Kidney (tissue), 14 donors: ENCODE data around the gene SPATA25. TPM values are rescaled to one million over a fixed set of nuclear protein-coding genes. Genes with fewer than 3 reads are reported as not detected.
A peak's percentile ranks its signal among the peaks of the same experiment; 100 is the strongest.

Experiments
- DNase-seq, 5 donors: peaks; one replicate each; pipeline ENCODE4 v3.0.0-alpha.2; 2013 to 2020
- FAIRE-seq: peaks from 2 replicates; lab custom pipeline; 2012; peaks lifted over from hg19 to GRCh38; lab: Jason Lieb, UNC
- H3K27ac ChIP-seq, 2 donors: one replicate each; pipeline ENCODE4 v1.7.0; 2013; ENCODE audit warnings: low read depth in 2 of 2, low read length in 2 of 2, inconsistent platforms in 1 of 2
- H3K27me3 ChIP-seq: one replicate; pipeline ENCODE4 v1.7.1; 2013; ENCODE audit warnings: low read length, inconsistent platforms; ENCODE audit not compliant: control insufficient read depth, insufficient read depth
- H3K36me3 ChIP-seq, 3 donors: one replicate each; pipeline versions ENCODE4 v1.7.0 to v1.7.1; 2013; ENCODE audit warnings: low read length in 3 of 3, control low read depth in 1 of 3, inconsistent platforms in 1 of 3; ENCODE audit not compliant: insufficient read depth in 3 of 3, control insufficient read depth in 2 of 3
- H3K4me1 ChIP-seq, 3 donors: one replicate each; pipeline versions ENCODE4 v1.7.0 to v1.7.1; 2013; ENCODE audit warnings: low read length in 3 of 3, inconsistent platforms in 1 of 3, low read depth in 1 of 3; ENCODE audit not compliant: control insufficient read depth in 2 of 3, insufficient read depth in 2 of 3
- H3K4me3 ChIP-seq, 3 donors: one replicate each; pipeline versions ENCODE4 v1.7.0 to v1.8.1; 2013; ENCODE audit warnings: low read length in 3 of 3, control low read depth in 1 of 3, inconsistent platforms in 1 of 3
- H3K9ac ChIP-seq, 3 donors: one replicate each; pipeline versions ENCODE4 v1.7.0 to v1.7.1; 2013; ENCODE audit warnings: low read length in 3 of 3, control low read depth in 1 of 3, inconsistent platforms in 1 of 3
- H3K9me3 ChIP-seq, 3 donors: one replicate each; pipeline versions ENCODE4 v1.7.0 to v1.7.1; 2013; ENCODE audit warnings: low read length in 3 of 3, control low read depth in 1 of 3, inconsistent platforms in 1 of 3; ENCODE audit not compliant: control insufficient read depth in 2 of 3, insufficient read depth in 1 of 3
- CTCF ChIP-seq: IDR thresholded peaks from 3 replicates; pipeline ENCODE4 v1.5.1; 2012; ENCODE audit warnings: mild to moderate bottlenecking, moderate library complexity, borderline replicate concordance; ENCODE audit not compliant: insufficient read depth; ENCODE audit errors: extremely low read depth
- intact Hi-C: fragments of 100-400 bp; cut with DNase I; formaldehyde crosslinking; loops from one replicate; pipeline ENCODE4 v1.11.1; 2022
- polyA plus RNA-seq: library from polyadenylated mRNA; stranded (reverse); fragments of 350-450 nt; fragmentation: Illumina TruSeq; extraction: RNeasy Lipid Tissue Mini Kit (QIAGEN cat#74804); gene quantifications from one replicate; pipeline ENCODE4 v1.2.3, GENCODE V29; 2014; ENCODE audit warnings: low read depth, low replicate concordance; ENCODE audit not compliant: insufficient read depth
- total RNA-seq: library from RNA; stranded (reverse); fragmentation: NEBNext Ultra II Directional; extraction: Animal tissue kit (Norgen Biotek cat#: 25700); gene quantifications from one replicate; pipeline ENCODE4 v1.2.1, GENCODE V29; 2021
- donor health status: control.
- donor health status: control.
- donor health status: control.
- donor health status: control.
- donor health status: control.
- donor health status: DM: yes; HTN: yes; CAD: no.
- donor health status: Normal renal cell carcinoma (clear cell type).

The SPATA25 gene
- total and polyA plus RNA-seq, 2 donors from 2014 or later: 6.7 TPM

GRCh38 chr20:45926731-45927070 is 39.3 kb upstream of the SPATA25 start:
- intact Hi-C loops: no loop called here
- no peak for DNase-seq
- Histone ChIP-seq H3K36me3 (no peaks in the 10 kb centered on the region), H3K4me3 (no peak overlapping the region), H3K4me1 (peaks cover 0 to 6% (median 5%) of the 10 kb centered on the region in 3 donors), H3K9me3 (no peaks in the 10 kb centered on the region), H3K27ac (no peak overlapping the region), H3K27me3 (no peaks in the 10 kb centered on the region), H3K9ac (no peak overlapping the region)
- FAIRE-seq: no peak
- TF ChIP-seq CTCF: no peak

GRCh38 chr20:45925821-45926506 is 38.5 kb upstream of the SPATA25 start:
- DNase-seq: peak in 3 of 5 donors; percentile 49 to 59 (median 54)
- Histone ChIP-seq H3K9me3 (no peaks in the 10 kb centered on the region), H3K4me1 (peaks cover 0 to 6% (median 5%) of the 10 kb centered on the region in 3 donors), H3K27me3 (no peaks in the 10 kb centered on the region), H3K4me3 (no peak overlapping the region), H3K36me3 (no peaks in the 10 kb centered on the region), H3K27ac (peak overlapping the region in 1 of 2 donors; percentile 90), H3K9ac (no peak overlapping the region)
- intact Hi-C loops: no loop called here
- TF ChIP-seq CTCF: no peak
- FAIRE-seq: no peak

GRCh38 chr20:45924391-45925261 is 37.2 kb upstream of the SPATA25 start:
- peak overlapping the region; percentile 37 to 90 for H3K27ac ChIP-seq
- H3K4me3 ChIP-seq: peak overlapping the region in 1 of 3 donors; percentile 32
- peaks cover 0 to 15% (median 12%) of the 10 kb centered on the region in 3 donors for H3K4me1 ChIP-seq
- H3K9me3 ChIP-seq: no peaks in the 10 kb centered on the region
- H3K27me3 ChIP-seq: no peaks in the 10 kb centered on the region
- TF ChIP-seq CTCF: no peak
- no peak for FAIRE-seq
- no peaks in the 10 kb centered on the region for H3K36me3 ChIP-seq
- DNase-seq: peak in 3 of 5 donors; percentile 47 to 88 (median 69)
- intact Hi-C loops: no loop called here
- peak overlapping the region in 1 of 3 donors; percentile 12 for H3K9ac ChIP-seq
